RWPE2 (cell line): ENCODE measurements around the gene UXS1.
"Not testable (repeated sequence)": the region's sequence is repeated elsewhere in the genome, so short reads cannot be mapped to it uniquely, and the experiment has no call there.

ENCODE experiments used
- ATAC-seq: fragments of 200-7000 bp; cut with Tn5 transposase; 3 replicates; pipeline ENCODE4 v1.9.1; 2021; ENCODE audit warnings: low read depth
- DNase-seq: peaks from one replicate; pipeline ENCODE4 v3.0.0-alpha.2; 2020; ENCODE audit warnings: low spot score
- H3K27ac ChIP-seq: fragments of 450-650 bp; 2 replicates; pipeline ENCODE4 v1.5.1; 2017; ENCODE audit warnings: mild to moderate bottlenecking; ENCODE audit not compliant: poor library complexity, severe bottlenecking
- H3K27me3 ChIP-seq: fragments of 250-450 bp; sonication (Bioruptor Pico); 2 replicates; pipeline ENCODE4 v1.5.1; 2021; ENCODE audit warnings: mild to moderate bottlenecking, moderate library complexity; ENCODE audit not compliant: insufficient read depth, poor library complexity, severe bottlenecking
- H3K36me3 ChIP-seq: fragments of 250-450 bp; sonication (Bioruptor Pico); 2 replicates; pipeline ENCODE4 v1.5.1; 2020; ENCODE audit warnings: low read depth, mild to moderate bottlenecking, moderate library complexity
- H3K4me1 ChIP-seq: fragments of 250-450 bp; sonication (Bioruptor Pico); 2 replicates; pipeline ENCODE4 v1.5.1; 2021; ENCODE audit warnings: mild to moderate bottlenecking, moderate library complexity; ENCODE audit not compliant: insufficient read depth, poor library complexity, severe bottlenecking
- H3K4me3 ChIP-seq: fragments of 250-450 bp; sonication (Bioruptor Pico); 2 replicates; pipeline ENCODE4 v1.5.1; 2021; ENCODE audit warnings: mild to moderate bottlenecking, moderate library complexity; ENCODE audit not compliant: severe bottlenecking
- H3K9me3 ChIP-seq: fragments of 250-450 bp; sonication (Bioruptor Pico); 2 replicates; pipeline ENCODE4 v1.5.1; 2021; ENCODE audit warnings: mild to moderate bottlenecking, moderate library complexity; ENCODE audit not compliant: severe bottlenecking
- TF ChIP-seq, protein P1 (sequence below): fragments of 450-650 bp; IDR thresholded peaks from one replicate; pipeline ENCODE4 v1.5.1; 2017; ENCODE audit warnings: mild to moderate bottlenecking, moderate library complexity; ENCODE audit not compliant: poor library complexity, severe bottlenecking

The UXS1 gene

DNA sequence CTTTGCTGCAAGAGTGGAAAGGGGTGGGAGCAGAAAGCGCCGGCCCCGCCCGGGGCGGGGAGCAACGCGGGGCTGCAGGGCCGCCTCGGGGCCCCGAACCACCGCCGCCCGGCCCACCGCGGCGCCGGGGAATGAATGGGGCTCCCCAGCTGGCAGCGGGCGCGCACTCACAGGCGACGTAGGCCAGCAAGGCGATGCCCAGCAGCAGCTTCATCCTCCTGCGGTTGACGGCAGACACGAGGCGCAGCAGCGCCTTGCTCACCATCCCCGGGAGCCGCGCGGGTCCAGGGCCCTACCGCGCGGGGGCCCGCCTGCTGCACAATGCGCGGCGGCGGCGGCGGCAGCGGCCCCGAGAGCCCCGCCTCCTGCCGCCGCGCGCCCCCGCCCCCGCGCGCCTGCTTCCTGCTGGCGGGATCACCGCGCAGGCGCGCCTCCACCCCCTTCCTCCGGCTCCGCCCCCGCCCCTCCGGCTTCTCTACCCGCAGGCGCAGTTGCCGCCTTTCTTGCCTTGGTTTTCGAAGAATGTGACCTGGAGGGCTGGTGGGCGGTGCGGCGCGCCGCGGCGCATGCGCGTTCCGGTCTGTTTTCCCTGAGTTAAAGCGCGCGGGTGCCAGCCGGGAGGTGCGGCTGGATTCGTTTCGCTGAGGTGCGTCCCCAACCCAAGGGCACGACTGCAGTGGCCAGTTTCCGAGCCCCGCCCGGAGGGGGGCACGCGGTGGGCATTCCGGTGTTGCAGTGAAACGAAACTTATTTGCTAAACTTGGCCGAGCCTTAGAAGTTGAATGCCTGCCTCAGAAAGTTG is at the start of gene UXS1:
Gene UXS1, minus strand, starts transcription at position 325 of the 802 bp plus-strand sequence. Its CDS starts 60 bp downstream, at position 265.
- H3K4me3 ChIP-seq, result peak within 1 kb of the TSS; percentile 68
- TF ChIP-seq, protein P1, sequence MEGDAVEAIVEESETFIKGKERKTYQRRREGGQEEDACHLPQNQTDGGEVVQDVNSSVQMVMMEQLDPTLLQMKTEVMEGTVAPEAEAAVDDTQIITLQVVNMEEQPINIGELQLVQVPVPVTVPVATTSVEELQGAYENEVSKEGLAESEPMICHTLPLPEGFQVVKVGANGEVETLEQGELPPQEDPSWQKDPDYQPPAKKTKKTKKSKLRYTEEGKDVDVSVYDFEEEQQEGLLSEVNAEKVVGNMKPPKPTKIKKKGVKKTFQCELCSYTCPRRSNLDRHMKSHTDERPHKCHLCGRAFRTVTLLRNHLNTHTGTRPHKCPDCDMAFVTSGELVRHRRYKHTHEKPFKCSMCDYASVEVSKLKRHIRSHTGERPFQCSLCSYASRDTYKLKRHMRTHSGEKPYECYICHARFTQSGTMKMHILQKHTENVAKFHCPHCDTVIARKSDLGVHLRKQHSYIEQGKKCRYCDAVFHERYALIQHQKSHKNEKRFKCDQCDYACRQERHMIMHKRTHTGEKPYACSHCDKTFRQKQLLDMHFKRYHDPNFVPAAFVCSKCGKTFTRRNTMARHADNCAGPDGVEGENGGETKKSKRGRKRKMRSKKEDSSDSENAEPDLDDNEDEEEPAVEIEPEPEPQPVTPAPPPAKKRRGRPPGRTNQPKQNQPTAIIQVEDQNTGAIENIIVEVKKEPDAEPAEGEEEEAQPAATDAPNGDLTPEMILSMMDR, result no peak
- DNase-seq, result peak; percentile 94
- H3K36me3 ChIP-seq, result no peaks in the 10 kb centered on the region
- H3K4me1 ChIP-seq, result peaks cover 11% of the 10 kb centered on the region
- peak; percentile 57 for ATAC-seq
- H3K27ac ChIP-seq, result peak within 1 kb of the TSS; percentile 46
- H3K27me3 ChIP-seq, result no peaks in the 10 kb centered on the region
- H3K9me3 ChIP-seq, result no peaks in the 10 kb centered on the region

DNA sequence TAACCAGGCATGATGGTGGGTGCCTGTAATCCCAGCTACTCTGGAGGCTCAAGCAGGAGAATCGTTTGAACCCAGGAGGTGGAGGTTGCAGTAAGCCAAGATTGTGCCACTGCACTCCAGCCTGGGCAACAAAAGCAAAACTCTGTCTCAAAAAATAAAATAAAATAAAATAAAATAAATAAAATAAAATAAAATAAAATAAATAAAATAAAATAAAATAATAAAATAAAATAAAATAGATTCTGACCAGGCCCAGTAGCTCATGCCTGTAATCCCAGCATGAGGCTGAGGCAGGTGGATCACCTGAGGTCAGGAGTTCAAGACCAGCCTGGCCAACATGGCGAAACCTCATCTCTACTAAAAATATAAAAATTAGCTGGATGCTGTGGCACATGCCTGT is 45.4 kb upstream of the UXS1 start:
- H3K36me3 ChIP-seq, H3K4me1 ChIP-seq, H3K27ac ChIP-seq, DNase-seq, ATAC-seq, H3K27me3 ChIP-seq, H3K4me3 ChIP-seq, H3K9me3 ChIP-seq: not testable (repeated sequence)

DNA sequence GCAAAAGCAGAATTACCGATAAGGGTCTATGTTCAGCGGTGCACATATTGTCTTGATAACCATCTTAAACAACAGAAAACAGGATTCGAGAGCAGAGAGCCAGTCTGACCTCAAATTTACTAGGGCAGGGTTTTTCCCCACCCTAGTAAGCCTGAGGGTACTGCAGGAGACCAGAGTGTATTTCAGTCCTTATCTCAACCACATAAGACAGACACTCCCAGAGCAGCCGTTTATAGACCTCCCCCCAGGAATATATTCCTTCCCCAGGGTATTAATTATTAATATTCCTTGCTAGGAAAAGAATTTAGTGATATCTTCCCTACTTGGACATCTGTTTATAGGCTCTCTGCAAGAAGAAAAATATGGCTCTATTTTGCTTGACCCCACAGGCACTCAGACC is 41.3 kb upstream of the UXS1 start:
- not testable (repeated sequence) for H3K36me3 ChIP-seq, H3K4me1 ChIP-seq, ATAC-seq, H3K4me3 ChIP-seq, H3K27ac ChIP-seq, H3K27me3 ChIP-seq, H3K9me3 ChIP-seq, DNase-seq

DNA sequence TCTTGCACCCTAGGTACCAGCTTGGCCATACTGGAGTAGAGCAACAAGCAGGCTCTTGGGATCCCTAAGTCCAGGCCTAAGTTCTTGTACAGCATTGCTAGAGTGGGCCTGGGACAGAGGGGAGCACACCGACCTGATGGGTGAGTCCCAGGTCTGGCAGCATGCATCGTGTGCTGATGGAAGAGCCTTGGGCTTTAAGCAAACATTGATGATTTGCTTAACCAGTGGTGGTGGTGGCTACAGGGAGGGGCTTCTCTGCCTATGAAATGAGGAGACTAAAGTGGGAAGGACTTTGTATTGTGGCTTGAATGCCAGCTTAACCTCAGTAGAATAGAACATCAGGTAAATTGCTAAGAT is 39.2 kb upstream of the UXS1 start:
- Histone ChIP-seq H3K9me3 (no peaks in the 10 kb centered on the region), H3K27me3 (no peaks in the 10 kb centered on the region), H3K4me3 (no peak overlapping the region), H3K36me3 (no peaks in the 10 kb centered on the region), H3K27ac (no peak overlapping the region), H3K4me1 (no peaks in the 10 kb centered on the region)
- TF ChIP-seq, protein P1, result no peak
- DNase-seq (no peak), ATAC-seq (no peak)

DNA sequence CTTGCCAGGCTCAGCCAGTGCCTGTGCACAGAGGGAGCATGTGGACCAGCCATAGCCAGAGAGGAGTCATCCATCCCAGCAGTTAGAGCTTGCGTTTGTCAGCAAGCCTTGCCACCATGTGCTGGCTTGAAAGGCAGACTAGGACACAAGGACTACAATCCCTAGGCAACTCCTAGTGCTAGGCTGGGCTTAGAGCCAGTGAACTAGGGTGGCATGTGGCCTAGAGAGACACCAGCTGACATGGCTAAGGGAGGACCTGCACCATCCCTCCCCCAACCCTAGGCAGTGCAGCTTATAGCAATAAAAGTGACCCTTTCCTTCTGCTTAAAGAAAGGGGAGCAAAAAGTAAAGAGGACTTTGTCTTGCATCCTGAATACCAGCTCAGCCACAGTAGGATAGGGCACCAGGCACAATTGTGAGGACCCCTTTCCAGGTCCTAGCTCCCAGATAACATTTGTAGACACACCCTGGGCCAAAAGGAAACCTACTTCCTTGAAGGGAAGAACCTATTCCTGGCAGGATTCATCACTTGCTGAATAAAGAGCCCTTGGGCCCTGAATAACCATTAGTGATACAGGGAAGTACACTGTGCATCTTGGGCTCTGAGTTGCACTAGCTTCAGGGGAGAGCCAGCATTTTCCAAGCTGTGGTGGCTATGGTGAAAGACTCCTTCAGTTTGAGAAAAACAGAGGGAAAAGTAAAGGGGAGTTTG is 38.7 kb upstream of the UXS1 start:
- TF ChIP-seq, protein P1, result no peak
- Histone ChIP-seq H3K9me3 (no peaks in the 10 kb centered on the region), H3K27me3 (no peaks in the 10 kb centered on the region), H3K27ac (no peak overlapping the region), H3K4me1 (no peaks in the 10 kb centered on the region), H3K36me3 (no peaks in the 10 kb centered on the region), H3K4me3 (no peak overlapping the region)
- no peak for ATAC-seq
- DNase-seq, result no peak
